ENCODE data around the gene SMG6. TPM values are rescaled to one million over a fixed set of nuclear protein-coding genes. Genes with fewer than 3 reads are reported as not detected.

SMG6 gene
- total RNA-seq, 1 experiment from 2014 or later: 25.6 TPM

GRCh38 chr17:2175294-2175628 is 128.3 kb downstream of the SMG6 start (continued):
- TF ChIP-seq FOXJ3 (CRISPR knock-in tag; IDR thresholded peaks at IDR 0.05; ENCODE audit: borderline replicate concordance): no peak
- TF ChIP-seq ZNF532 (CRISPR knock-in tag; IDR thresholded peaks at IDR 0.05; ENCODE audit: borderline replicate concordance): no peak

- CTCF ChIA-PET: no interaction called here
- ATAC-seq: peak; percentile 19; the same call in 1 of the 2 replicates
Observed at GRCh38 chr17:2174468-2175293, 128.9 kb downstream of the SMG6 start.

More at GRCh38 chr17:2174468-2175293, 128.9 kb downstream of the SMG6 start:
- peaks cover 2% of the 10 kb centered on the region; the same call in 1 of the 2 replicates for H3K36me3 Mint-ChIP-seq
- H3K27me3 Mint-ChIP-seq (ENCODE audit: low read depth): no peaks in the 10 kb centered on the region
- TF ChIP-seq ERG (CRISPR knock-in tag; IDR thresholded peaks at IDR 0.05) (no peak), ATF6 (CRISPR knock-in tag; IDR thresholded peaks at IDR 0.05) (no peak), ZBTB21 (CRISPR knock-in tag; IDR thresholded peaks at IDR 0.05; ENCODE audit: borderline replicate concordance) (no peak), GABPB1 (CRISPR knock-in tag; IDR thresholded peaks at IDR 0.05) (peak; percentile 81), FOXP4 (CRISPR knock-in tag; IDR thresholded peaks at IDR 0.05) (no peak)
- peaks cover 17% of the 10 kb centered on the region for H3K4me1 Mint-ChIP-seq
- DNase-seq (ENCODE audit: low spot score): no peak
- H3K9me3 Mint-ChIP-seq: no peaks in the 10 kb centered on the region
- POLR2A ChIA-PET: no interaction called here
- peak overlapping the region; percentile 85 for H3K27ac Mint-ChIP-seq
- H3K4me3 Mint-ChIP-seq: no peak overlapping the region

Data from WTC11 (cell line).